ENCODE data around the gene SLC44A5. TPM values are rescaled to one million over a fixed set of nuclear protein-coding genes. Genes with fewer than 3 reads are reported as not detected.
"Not testable (repeated sequence)": the region's sequence is repeated elsewhere in the genome, so short reads cannot be mapped to it uniquely, and the experiment has no call there.

SLC44A5 gene
- polyA plus RNA-seq, 1 experiment: 0.19 TPM

GRCh38 chr1:75203415-75204277, 407.3 kb downstream of the SLC44A5 start:
- H3K27me3 ChIP-seq (ENCODE audit: control insufficient read depth, insufficient read depth, low read length): no peaks in the 10 kb centered on the region
- ChIA-PET POLR2A (no interaction called here), CTCF (interaction anchor here (0.6 to 5.4 kb wide), 14 partner anchors 10 to 443 kb away, joined by 3 to 218 read pairs (median 4); partner anchors contain the start of gene LHX8)
- TF ChIP-seq CTCF (IDR thresholded peaks at IDR 0.05; ENCODE audit: low read depth, low read length): peak; percentile 85
- H3K27ac ChIP-seq (ENCODE audit: low read depth, low read length): no peak overlapping the region
- peak; percentile 0 for DNase-seq (ENCODE audit: low read depth, low spot score)
- no peaks in the 10 kb centered on the region for H3K9me3 ChIP-seq (ENCODE audit: control insufficient read depth, insufficient read depth, low read length)
- H3K4me3 ChIP-seq (ENCODE audit: low read depth, low read length): no peak overlapping the region

GRCh38 chr1:75202751-75203150, 408.2 kb downstream of the SLC44A5 start:
- Histone ChIP-seq H3K9me3 (ENCODE audit: control insufficient read depth, insufficient read depth, low read length) (no peaks in the 10 kb centered on the region), H3K4me3 (ENCODE audit: low read depth, low read length) (no peak overlapping the region), H3K27ac (ENCODE audit: low read depth, low read length) (no peak overlapping the region), H3K27me3 (ENCODE audit: control insufficient read depth, insufficient read depth, low read length) (no peaks in the 10 kb centered on the region)
- DNase-seq (ENCODE audit: low read depth, low spot score): no peak
- ChIA-PET CTCF (interaction anchor here (0.7 to 5.4 kb wide), 14 partner anchors 9 to 442 kb away, joined by 3 to 218 read pairs (median 4); partner anchors contain the start of gene LHX8), POLR2A (no interaction called here)
- no peak for TF ChIP-seq CTCF (IDR thresholded peaks at IDR 0.05; ENCODE audit: low read depth, low read length)

GRCh38 chr1:75198761-75199160, 412.2 kb downstream of the SLC44A5 start:
- DNase-seq (ENCODE audit: low read depth, low spot score): no peak
- Histone ChIP-seq H3K9me3 (ENCODE audit: control insufficient read depth, insufficient read depth, low read length) (no peaks in the 10 kb centered on the region), H3K27me3 (ENCODE audit: control insufficient read depth, insufficient read depth, low read length) (no peaks in the 10 kb centered on the region), H3K4me3 (ENCODE audit: low read depth, low read length) (no peak overlapping the region), H3K27ac (ENCODE audit: low read depth, low read length) (no peak overlapping the region)
- ChIA-PET CTCF (interaction anchor here (1.0 kb wide), 1 partner anchor 67 kb away, joined by 4 read pairs; no protein-coding TSS in a partner anchor), POLR2A (no interaction called here)
- TF ChIP-seq CTCF (IDR thresholded peaks at IDR 0.05; ENCODE audit: low read depth, low read length): no peak

- POLR2A ChIA-PET: no interaction called here
- H3K27me3 ChIP-seq (ENCODE audit: control insufficient read depth, insufficient read depth, low read length): no peaks in the 10 kb centered on the region
- TF ChIP-seq CTCF (IDR thresholded peaks at IDR 0.05; ENCODE audit: low read depth, low read length): no peak
- CTCF ChIA-PET: no interaction called here
- H3K4me3 ChIP-seq (ENCODE audit: low read depth, low read length): no peak overlapping the region
- H3K27ac ChIP-seq (ENCODE audit: low read depth, low read length): no peak overlapping the region
- no peak for DNase-seq (ENCODE audit: low read depth, low spot score)
- H3K9me3 ChIP-seq (ENCODE audit: control insufficient read depth, insufficient read depth, low read length): no peaks in the 10 kb centered on the region
Observed at GRCh38 chr1:75198163-75198562, 412.8 kb downstream of the SLC44A5 start.

GRCh38 chr1:75188892-75189291, 422.0 kb downstream of the SLC44A5 start:
- no peak for DNase-seq (ENCODE audit: low read depth, low spot score)
- Histone ChIP-seq H3K4me3 (ENCODE audit: low read depth, low read length) (no peak overlapping the region), H3K9me3 (ENCODE audit: control insufficient read depth, insufficient read depth, low read length) (no peaks in the 10 kb centered on the region), H3K27ac (ENCODE audit: low read depth, low read length) (no peak overlapping the region), H3K27me3 (ENCODE audit: control insufficient read depth, insufficient read depth, low read length) (no peaks in the 10 kb centered on the region)
- CTCF ChIA-PET: no interaction called here
- POLR2A ChIA-PET: no interaction called here
- no peak for TF ChIP-seq CTCF (IDR thresholded peaks at IDR 0.05; ENCODE audit: low read depth, low read length)

- H3K9me3 ChIP-seq (ENCODE audit: control insufficient read depth, insufficient read depth, low read length); H3K27ac ChIP-seq (ENCODE audit: low read depth, low read length); POLR2A ChIA-PET; CTCF ChIA-PET; H3K27me3 ChIP-seq (ENCODE audit: control insufficient read depth, insufficient read depth, low read length); H3K4me3 ChIP-seq (ENCODE audit: low read depth, low read length); DNase-seq (ENCODE audit: low read depth, low spot score): not testable (repeated sequence)
Observed at GRCh38 chr1:75181214-75181955, 429.5 kb downstream of the SLC44A5 start.

Data from AG04450 (cell line).